ENCODE results near the gene IQGAP3.

GRCh38 chr1:156547434-156547833 lies 24.9 kb downstream of the IQGAP3 start:
- no peak for TF ChIP-seq CTCF (IDR thresholded peaks at IDR 0.05)
- no peak for TF ChIP-seq EZH2 (IDR thresholded peaks at IDR 0.05; ENCODE audit: borderline replicate concordance, insufficient read depth, low read depth, low read length, poor library complexity, severe bottlenecking)
